ENCODE results near the gene TTC13. TPM values are rescaled to one million over a fixed set of nuclear protein-coding genes. Genes with fewer than 3 reads are reported as not detected.
"Not testable (repeated sequence)": the region's sequence is repeated elsewhere in the genome, so short reads cannot be mapped to it uniquely, and the experiment has no call there.

TTC13 gene
- total RNA-seq = 15.5 to 16.2 TPM (median 15.6 TPM) in 3 replicates

GRCh38 chr1:230978491-230979388 is at the start of gene TTC13, which contains the start of gene ARV1:
Gene TTC13 (minus strand): TSS chr1:230978861. CDS start chr1:230978830, 31 bp downstream.
Gene ARV1 (plus strand): TSS chr1:230979094. CDS start chr1:230979106, 12 bp downstream.
- no peaks in the 10 kb centered on the region for H3K27me3 Mint-ChIP-seq (ENCODE audit: low read depth)
- TF ChIP-seq CTCF (IDR thresholded peaks at IDR 0.05; ENCODE audit: unreplicated experiment) = no peak
- no peaks in the 10 kb centered on the region for H3K36me3 Mint-ChIP-seq
- peak within 1 kb of the TSS; percentile 99 for H3K4me3 Mint-ChIP-seq
- H3K27ac Mint-ChIP-seq = peak within 1 kb of the TSS; percentile 96
- peak; percentile 93 to 95 for DNase-seq (ENCODE audit: low spot score in 2 of 2, unreplicated experiment in 2 of 2)
- peaks cover 28% of the 10 kb centered on the region for H3K4me1 Mint-ChIP-seq
- H3K9me3 Mint-ChIP-seq = no peaks in the 10 kb centered on the region

- TF ChIP-seq CTCF (IDR thresholded peaks at IDR 0.05; ENCODE audit: unreplicated experiment) = no peak
- H3K27me3 Mint-ChIP-seq (ENCODE audit: low read depth) = no peaks in the 10 kb centered on the region
- no peaks in the 10 kb centered on the region for H3K9me3 Mint-ChIP-seq
- H3K36me3 Mint-ChIP-seq = no peaks in the 10 kb centered on the region
- H3K27ac Mint-ChIP-seq = no peak overlapping the region
- H3K4me1 Mint-ChIP-seq = no peaks in the 10 kb centered on the region
- no peak overlapping the region for H3K4me3 Mint-ChIP-seq
- no peak for DNase-seq (ENCODE audit: low spot score in 2 of 2, unreplicated experiment in 2 of 2)
These were observed 49.3 kb upstream of the TTC13 start for GRCh38 chr1:231027971-231028370.

- no peaks in the 10 kb centered on the region for H3K27me3 Mint-ChIP-seq (ENCODE audit: low read depth)
- H3K27ac Mint-ChIP-seq = no peak overlapping the region
These were observed 48.7 kb upstream of the TTC13 start for GRCh38 chr1:231027136-231027925.

GRCh38 chr1:231026576-231026975 is 47.9 kb upstream of the TTC13 start:
- H3K36me3 Mint-ChIP-seq = peaks cover 7% of the 10 kb centered on the region
- no peak for DNase-seq (ENCODE audit: low spot score in 2 of 2, unreplicated experiment in 2 of 2)
- TF ChIP-seq CTCF (IDR thresholded peaks at IDR 0.05; ENCODE audit: unreplicated experiment) = no peak
- no peaks in the 10 kb centered on the region for H3K27me3 Mint-ChIP-seq (ENCODE audit: low read depth)
- H3K27ac Mint-ChIP-seq = no peak overlapping the region
- H3K9me3 Mint-ChIP-seq = no peaks in the 10 kb centered on the region
- no peaks in the 10 kb centered on the region for H3K4me1 Mint-ChIP-seq
- H3K4me3 Mint-ChIP-seq = no peak overlapping the region

More at GRCh38 chr1:231027136-231027925, 48.7 kb upstream of the TTC13 start:
- no peak for DNase-seq (ENCODE audit: low spot score in 2 of 2, unreplicated experiment in 2 of 2)
- Mint-ChIP-seq H3K36me3 (no peaks in the 10 kb centered on the region), H3K9me3 (no peaks in the 10 kb centered on the region), H3K4me3 (no peak overlapping the region), H3K4me1 (no peaks in the 10 kb centered on the region)
- no peak for TF ChIP-seq CTCF (IDR thresholded peaks at IDR 0.05; ENCODE audit: unreplicated experiment)

- H3K36me3 Mint-ChIP-seq = peaks cover 17% of the 10 kb centered on the region
- no peak for DNase-seq (ENCODE audit: low spot score in 2 of 2, unreplicated experiment in 2 of 2)
- H3K27me3 Mint-ChIP-seq (ENCODE audit: low read depth) = no peaks in the 10 kb centered on the region
- H3K27ac Mint-ChIP-seq = no peak overlapping the region
- no peak overlapping the region for H3K4me3 Mint-ChIP-seq
- TF ChIP-seq CTCF (IDR thresholded peaks at IDR 0.05; ENCODE audit: unreplicated experiment) = no peak
- H3K4me1 Mint-ChIP-seq = no peaks in the 10 kb centered on the region
- no peaks in the 10 kb centered on the region for H3K9me3 Mint-ChIP-seq
These were observed 44.5 kb upstream of the TTC13 start for GRCh38 chr1:231023150-231023549.

GRCh38 chr1:231022543-231022942 is 43.9 kb upstream of the TTC13 start:
- H3K36me3 Mint-ChIP-seq = peaks cover 20% of the 10 kb centered on the region
- H3K4me1 Mint-ChIP-seq; H3K9me3 Mint-ChIP-seq; DNase-seq (ENCODE audit: low spot score in 2 of 2, unreplicated experiment in 2 of 2); H3K27me3 Mint-ChIP-seq (ENCODE audit: low read depth); H3K4me3 Mint-ChIP-seq; H3K27ac Mint-ChIP-seq: not testable (repeated sequence)

All from mesothelial cell of epicardium (in vitro differentiated cells).